Adrenal gland (tissue), 12 donors: ENCODE data around the gene ZNF516. TPM values are rescaled to one million over a fixed set of nuclear protein-coding genes. Genes with fewer than 3 reads are reported as not detected.
A peak's percentile ranks its signal among the peaks of the same experiment; 100 is the strongest.

ENCODE experiments used
- DNase-seq, 7 donors: peaks; one replicate each; pipeline ENCODE4 v3.0.0-alpha.2; 2019 to 2020
- H3K27ac ChIP-seq, 5 donors: fragments of 200-600 bp; sonication (generic) in 4 of 5; 1 replicate in 3 of 5; 2 replicates in 2 of 5; pipeline versions ENCODE4 v1.5.1 to v1.8.0; 2016 to 2020; ENCODE audit warnings: mild to moderate bottlenecking in 1 of 5
- H3K27me3 ChIP-seq: fragments of 200-600 bp; 2 replicates; pipeline ENCODE4 v1.8.0; 2021
- H3K36me3 ChIP-seq, 2 donors: fragments of 200-600 bp; replicated peaks in 1 of 2; 1 replicate in 1 of 2; 2 replicates in 1 of 2; pipeline versions ENCODE4 v1.5.1 to v1.8.0; 2018 to 2022
- H3K4me1 ChIP-seq, 2 donors: fragments of 200-600 bp; replicated peaks in 1 of 2; 1 replicate in 1 of 2; 2 replicates in 1 of 2; pipeline versions ENCODE4 v1.5.1 to v1.8.0; 2018 to 2021
- H3K4me3 ChIP-seq, 4 donors: fragments of 200-600 bp; sonication (generic) in 3 of 4; one replicate each; pipeline ENCODE4 v1.5.1; 2016 to 2018
- H3K9me3 ChIP-seq, 3 donors: fragments of 200-600 bp; sonication (generic) in 1 of 3; replicated peaks in 1 of 3; 1 replicate in 2 of 3; 2 replicates in 1 of 3; pipeline versions ENCODE4 v1.5.1 to v1.8.0; 2016 to 2021
- CTCF ChIP-seq, 6 experiments: fragments of 450-650 bp in 4 of 6; fragments of 200-600 bp in 2 of 6; sonication (generic) in 1 of 6; IDR thresholded peaks; 1 replicate in 5 of 6; 2 replicates in 1 of 6; pipeline versions ENCODE4 v1.5.1 to v1.8.0; 2016 to 2021; ENCODE audit warnings: antibody characterized with exemption in 6 of 6, mild to moderate bottlenecking in 2 of 6, moderate library complexity in 1 of 6
- POLR2A ChIP-seq, 2 donors: fragments of 450-650 bp; IDR thresholded peaks; one replicate each; pipeline ENCODE4 v1.6.1; 2017; ENCODE audit warnings: antibody characterized with exemption in 2 of 2, mild to moderate bottlenecking in 2 of 2, moderate library complexity in 1 of 2
- WGBS, 4 donors: extraction: QIAGEN DNeasy Blood & Tissue Kit in 2 of 4; methylation state at CpG; one replicate each; pipeline versions ENCODE4 v1.1.5 to v1.1.7; 2013 to 2017; 5-methylcytosine and 5-hydroxymethylcytosine counted together
- intact Hi-C, 2 donors: fragments of 100-400 bp; cut with DNase I; formaldehyde crosslinking; loops; one replicate each; pipeline versions ENCODE4 v1.14.1 to v1.15.0; 2022 to 2023
- polyA plus RNA-seq, 3 donors: library from polyadenylated mRNA; stranded (reverse); fragments of 200-250 nt in 2 of 3; fragments of 350-450 nt in 1 of 3; fragmentation: Illumina TruSeq in 1 of 3; extraction: RNeasy Lipid Tissue Mini Kit (QIAGEN cat#74804) in 1 of 3; gene quantifications; one replicate each; pipeline ENCODE4 v1.2.3, GENCODE V29; 2013 to 2014
- total RNA-seq, 9 donors: library from RNA; depleted of rRNA in 4 of 9; stranded (reverse); fragments of >200 nt in 4 of 9; fragments of 120-200 nt in 1 of 9; fragmentation: NEBNext Ultra II Directional in 1 of 9; extraction: Animal tissue kit (Norgen Biotek cat#: 25700) in 1 of 9; gene quantifications; one replicate each; pipeline versions ENCODE4 v1.1.0 to v1.2.4, GENCODE V29; 2013 to 2023
- donor health status: healthy with polysubstance abuse.
- donor health status: Bipolar disorder and iron deficiency.
- donor health status: DM: yes; HTN: yes; CAD: no.
- donor health status: DM: no; HTN: no; CAD: no.
- donor health status: DM: no; HTN: no; CAD: no.
- donor health status: DM: yes; HTN: yes; CAD: no.

The ZNF516 gene
- total and polyA plus RNA-seq, 12 donors, result 8.6 to 60.1 (median 31.0) TPM

GRCh38 chr18:76489081-76489480, 6.0 kb downstream of the ZNF516 start:
- TF ChIP-seq CTCF (IDR thresholded peaks at IDR 0.05), result no peak
- no peak for TF ChIP-seq POLR2A (IDR thresholded peaks at IDR 0.05)
- intact Hi-C loops, result loop anchor here in 1 of 2 donors (10.0 kb wide), 1 partner anchor 84 kb away; no protein-coding TSS in a partner anchor
- 58 to 68% (median 61%) methylated on average over 4 of the region's 4 CpGs for WGBS, 4 donors
- no peaks in the 10 kb centered on the region for H3K9me3 ChIP-seq
- no peaks in the 10 kb centered on the region for H3K27me3 ChIP-seq
- peaks cover 9 to 37% of the 10 kb centered on the region in 2 donors for H3K4me1 ChIP-seq
- no peaks in the 10 kb centered on the region for H3K36me3 ChIP-seq
- peak overlapping the region in 2 of 5 donors; percentile 16 to 86 for H3K27ac ChIP-seq
- no peak overlapping the region for H3K4me3 ChIP-seq
- no peak for DNase-seq

GRCh38 chr18:76488190-76488589, 6.9 kb downstream of the ZNF516 start:
- H3K36me3 ChIP-seq, result no peaks in the 10 kb centered on the region
- intact Hi-C loops, result loop anchor here in 1 of 2 donors (10.0 kb wide), 1 partner anchor 83 kb away; no protein-coding TSS in a partner anchor
- TF ChIP-seq POLR2A (IDR thresholded peaks at IDR 0.05), result no peak
- no peak for TF ChIP-seq CTCF (IDR thresholded peaks at IDR 0.05)
- H3K27ac ChIP-seq, result peak overlapping the region in 2 of 5 donors; percentile 20 to 53
- H3K4me1 ChIP-seq, result peaks cover 6 to 37% of the 10 kb centered on the region in 2 donors
- WGBS, 4 donors, result 33 to 38% (median 36%) methylated on average over 7 to 9 of the region's 9 CpGs
- no peak overlapping the region for H3K4me3 ChIP-seq
- no peak for DNase-seq
- no peaks in the 10 kb centered on the region for H3K9me3 ChIP-seq
- no peaks in the 10 kb centered on the region for H3K27me3 ChIP-seq

GRCh38 chr18:76487782-76488181, 7.3 kb downstream of the ZNF516 start:
- Histone ChIP-seq H3K27me3 (no peaks in the 10 kb centered on the region), H3K9me3 (no peaks in the 10 kb centered on the region), H3K4me3 (no peak overlapping the region), H3K4me1 (peaks cover 6 to 37% of the 10 kb centered on the region in 2 donors), H3K36me3 (no peaks in the 10 kb centered on the region), H3K27ac (peak overlapping the region in 2 of 5 donors; percentile 20 to 53)
- TF ChIP-seq CTCF (IDR thresholded peaks at IDR 0.05), result no peak
- no peak for TF ChIP-seq POLR2A (IDR thresholded peaks at IDR 0.05)
- intact Hi-C loops, result loop anchor here in 1 of 2 donors (10.0 kb wide), 1 partner anchor 83 kb away; no protein-coding TSS in a partner anchor
- WGBS, 4 donors, result 65 to 80% (median 66%) methylated on average over 5 to 8 of the region's 8 CpGs
- no peak for DNase-seq

- DNase-seq, result no peak
- TF ChIP-seq POLR2A (IDR thresholded peaks at IDR 0.05) (no peak), CTCF (IDR thresholded peaks at IDR 0.05) (no peak)
- H3K4me3 ChIP-seq, result no peak overlapping the region
- H3K36me3 ChIP-seq, result no peaks in the 10 kb centered on the region
- H3K27ac ChIP-seq, result no peak overlapping the region
- intact Hi-C loops, result loop anchor here in 1 of 2 donors (10.0 kb wide), 1 partner anchor 82 kb away; no protein-coding TSS in a partner anchor
- WGBS, 4 donors, result 63 to 73% (median 69%) methylated on average over 5 of the region's 5 CpGs
- H3K9me3 ChIP-seq, result no peaks in the 10 kb centered on the region
- peaks cover 6 to 37% of the 10 kb centered on the region in 2 donors for H3K4me1 ChIP-seq
- no peaks in the 10 kb centered on the region for H3K27me3 ChIP-seq
Observed at GRCh38 chr18:76487070-76487469, 8.0 kb downstream of the ZNF516 start.
